HL-60/S4 (cell line): ENCODE measurements around the gene RPTOR.
"Not testable (repeated sequence)": the region's sequence is repeated elsewhere in the genome, so short reads cannot be mapped to it uniquely, and the experiment has no call there.

Experiments used
- in situ Hi-C: fragments of 300-500 bp; cut with MboI; formaldehyde crosslinking; loops from 2 replicates; pipeline ENCODE4 v1.14.3; 2022; ENCODE audit warnings: low sequenced_read_pairs

RPTOR gene

GRCh38 chr17:80755650-80756405 lies 211.2 kb downstream of the RPTOR start:
- in situ Hi-C loops: no loop called here

GRCh38 chr17:80758481-80759376 lies 214.1 kb downstream of the RPTOR start:
- in situ Hi-C loops: no loop called here

GRCh38 chr17:80759377-80759673 lies 214.7 kb downstream of the RPTOR start:
- in situ Hi-C loops: no loop called here

DNA sequence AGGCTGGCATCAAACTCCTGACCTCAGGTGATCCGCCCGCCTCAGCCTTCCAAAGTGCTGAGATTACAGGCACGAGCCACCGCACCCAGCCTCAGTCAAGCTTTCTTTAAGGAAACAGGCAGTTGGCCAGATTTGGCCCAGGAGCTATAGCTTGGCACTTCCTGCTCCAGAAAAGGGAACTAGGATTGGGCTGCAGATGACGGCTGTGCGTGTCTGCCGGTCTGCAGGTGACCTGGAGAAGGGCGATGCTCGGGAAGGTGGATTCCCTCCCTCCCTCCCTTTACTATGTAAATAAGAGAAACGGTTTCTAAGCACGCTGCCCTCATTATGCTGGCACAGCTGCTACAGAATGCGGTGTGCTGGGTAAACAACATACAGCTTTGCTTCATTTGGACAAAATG lies 215.9 kb downstream of the RPTOR start:
- in situ Hi-C loops: no loop called here

DNA sequence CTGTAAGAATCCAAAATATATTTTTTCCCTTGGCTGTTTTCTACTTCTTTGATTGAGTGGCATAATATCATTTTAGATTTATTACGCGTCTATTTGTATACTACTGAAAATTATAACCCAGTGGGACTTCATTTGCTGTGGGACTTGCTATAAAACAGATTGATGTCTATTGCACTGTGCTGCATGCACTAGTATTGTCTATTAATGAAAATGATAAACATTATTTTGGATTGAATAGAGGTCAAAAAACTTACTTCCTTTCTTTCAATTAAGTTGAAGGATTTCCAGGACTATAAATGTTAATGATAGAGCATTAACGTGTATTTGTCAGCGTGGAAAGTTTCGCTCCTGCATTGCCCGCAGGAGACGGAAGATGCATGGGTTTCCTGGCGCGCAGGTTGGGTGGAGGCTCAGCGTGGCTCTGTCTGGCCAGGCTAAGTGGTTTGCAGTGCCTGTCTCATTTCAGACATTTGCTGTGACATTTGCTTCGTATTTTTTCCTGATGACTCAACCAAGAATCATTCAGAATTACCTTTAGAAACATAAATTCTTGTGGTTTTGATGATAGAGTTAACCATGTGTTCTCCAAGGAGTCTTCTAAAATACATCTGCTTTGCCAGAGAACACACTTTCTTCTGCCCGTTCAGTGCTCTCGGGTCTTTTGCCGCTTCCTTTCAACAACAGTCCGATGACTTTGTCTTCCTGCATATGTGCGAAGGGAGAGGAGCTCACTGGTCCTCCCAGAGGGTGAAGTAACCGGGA lies 216.7 kb downstream of the RPTOR start:
- in situ Hi-C loops: no loop called here

DNA sequence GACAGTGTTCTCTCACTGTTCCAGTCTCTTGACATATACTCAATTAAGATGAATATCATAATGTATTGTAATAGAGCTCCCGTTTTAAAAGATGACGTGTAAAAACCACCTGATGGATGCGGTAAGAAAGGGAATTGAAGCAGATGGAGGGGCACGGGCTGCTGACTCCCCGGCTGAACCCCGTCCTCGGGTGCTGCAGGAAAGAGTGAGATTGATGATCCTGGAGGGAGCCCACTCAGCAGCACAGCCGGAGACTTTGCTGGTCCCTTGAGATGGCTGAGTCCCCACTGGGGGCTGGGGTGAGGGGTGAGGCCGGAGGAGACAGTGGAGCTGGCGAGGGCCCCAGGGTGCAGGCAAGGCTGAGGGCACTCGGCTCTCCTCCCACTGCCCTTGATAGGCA lies 217.4 kb downstream of the RPTOR start:
- in situ Hi-C loops: no loop called here

DNA sequence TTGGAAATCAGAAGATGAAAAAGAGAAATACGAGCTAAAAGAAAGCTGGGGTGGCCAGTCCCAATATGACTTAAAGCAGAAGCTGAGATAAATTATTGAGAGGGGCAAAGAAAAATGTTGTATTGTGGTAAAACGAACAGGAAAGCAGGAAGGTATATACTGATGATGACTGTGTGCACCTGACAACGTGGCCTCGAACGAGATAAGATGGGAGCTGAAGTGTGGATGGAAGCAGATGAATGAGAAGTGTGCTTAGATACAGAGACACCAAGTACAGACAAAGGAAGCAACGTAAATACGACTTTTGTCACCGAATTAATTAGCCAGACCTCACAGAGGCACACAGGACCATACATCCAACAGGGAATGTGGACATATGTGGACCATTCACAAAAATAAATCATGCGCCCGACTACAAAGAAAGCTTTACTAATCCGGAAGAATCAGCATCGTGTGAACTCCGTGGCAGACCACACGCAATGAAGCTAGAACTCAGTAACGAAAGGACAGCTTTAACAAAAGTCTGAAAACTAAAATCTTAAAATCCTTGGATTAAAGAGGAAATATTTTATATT lies 218.7 kb downstream of the RPTOR start:
- in situ Hi-C loops: no loop called here

- in situ Hi-C loops: not testable (repeated sequence)
These were observed 220.0 kb downstream of the RPTOR start for GRCh38 chr17:80764627-80765145.

DNA sequence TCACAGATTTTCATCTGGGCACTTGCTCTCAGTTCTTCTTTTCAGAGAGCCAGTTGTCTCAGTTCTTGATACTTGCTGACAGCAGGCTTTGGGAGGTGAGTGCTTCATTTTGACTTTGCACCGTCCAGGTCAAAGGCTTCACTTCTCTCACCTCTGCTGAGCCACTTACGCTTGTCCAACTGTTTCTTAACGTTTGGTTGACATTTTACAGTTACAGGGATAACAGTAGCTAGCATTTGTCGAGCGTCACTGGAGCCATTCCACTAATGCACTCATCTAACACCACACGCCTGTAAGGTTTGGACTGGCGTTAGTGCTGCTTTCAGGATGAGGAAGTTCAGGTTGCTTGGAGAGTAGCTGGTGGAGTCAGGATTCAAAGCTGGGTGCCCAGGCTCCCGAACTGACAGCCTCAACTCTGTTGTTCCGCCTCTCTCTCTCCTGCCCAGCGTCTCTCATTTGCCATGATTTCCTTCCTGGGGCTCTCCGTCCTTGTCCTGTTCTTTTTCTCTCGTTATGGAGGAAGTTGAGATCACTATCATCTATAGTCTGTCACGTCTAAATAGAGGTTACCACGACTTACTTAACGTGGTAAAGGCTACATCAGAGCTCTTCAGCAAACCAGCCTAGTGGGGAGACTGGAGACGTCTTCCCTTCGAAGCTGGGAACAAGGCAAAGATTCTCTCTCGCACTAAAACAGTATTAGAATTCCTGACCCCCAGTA lies 220.8 kb downstream of the RPTOR start:
- in situ Hi-C loops: no loop called here

DNA sequence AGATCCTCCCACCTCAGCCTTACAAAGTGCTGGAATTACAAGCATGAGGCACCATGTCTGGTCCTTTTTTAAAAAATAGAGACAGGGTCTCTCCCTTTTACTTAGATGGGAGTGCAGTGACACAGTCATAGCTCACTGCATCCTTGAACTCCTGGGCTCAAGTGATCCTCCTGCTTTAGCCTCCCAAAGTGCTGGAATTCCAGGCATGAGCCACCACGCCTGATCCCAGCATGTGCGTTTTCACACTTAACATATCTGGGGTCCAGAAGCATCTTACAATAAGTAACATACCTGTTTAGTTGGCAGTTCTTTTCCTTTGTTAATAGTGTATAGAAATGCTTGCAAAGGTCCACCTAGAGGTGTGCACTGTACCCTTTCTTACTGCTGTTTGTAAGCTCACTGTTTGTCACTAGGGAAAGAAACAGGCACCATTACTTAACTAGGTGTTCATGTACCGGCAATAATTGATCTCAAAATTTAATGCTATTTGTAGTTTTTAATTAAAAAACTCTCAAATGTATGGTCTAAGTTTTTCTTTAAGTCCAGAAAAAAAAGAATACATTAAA lies 221.7 kb downstream of the RPTOR start:
- in situ Hi-C loops: no loop called here

- in situ Hi-C loops: no loop called here
These were observed 223.8 kb downstream of the RPTOR start for GRCh38 chr17:80768389-80768788.

GRCh38 chr17:80768936-80769335 lies 224.3 kb downstream of the RPTOR start:
- in situ Hi-C loops: no loop called here

DNA sequence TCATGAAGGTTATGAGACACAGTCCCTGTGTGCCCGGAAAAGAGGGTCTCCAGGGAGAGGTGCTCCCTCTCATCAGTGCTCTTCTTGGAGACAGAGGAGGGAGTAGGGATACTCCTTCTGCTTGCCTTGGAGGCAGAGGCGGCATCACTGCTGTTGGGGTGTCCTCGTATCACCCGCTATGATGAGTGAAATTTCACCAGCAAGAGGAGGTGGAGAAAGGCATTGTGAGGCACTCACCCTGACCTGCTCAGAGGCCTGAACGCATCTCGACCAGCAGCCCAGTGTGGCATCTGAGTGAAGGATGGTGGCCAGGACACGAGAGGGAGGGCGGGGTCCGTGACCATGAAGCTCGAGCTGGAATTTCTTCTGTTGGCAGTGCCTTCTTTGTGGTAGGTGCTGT lies 224.9 kb downstream of the RPTOR start:
- in situ Hi-C loops: no loop called here

DNA sequence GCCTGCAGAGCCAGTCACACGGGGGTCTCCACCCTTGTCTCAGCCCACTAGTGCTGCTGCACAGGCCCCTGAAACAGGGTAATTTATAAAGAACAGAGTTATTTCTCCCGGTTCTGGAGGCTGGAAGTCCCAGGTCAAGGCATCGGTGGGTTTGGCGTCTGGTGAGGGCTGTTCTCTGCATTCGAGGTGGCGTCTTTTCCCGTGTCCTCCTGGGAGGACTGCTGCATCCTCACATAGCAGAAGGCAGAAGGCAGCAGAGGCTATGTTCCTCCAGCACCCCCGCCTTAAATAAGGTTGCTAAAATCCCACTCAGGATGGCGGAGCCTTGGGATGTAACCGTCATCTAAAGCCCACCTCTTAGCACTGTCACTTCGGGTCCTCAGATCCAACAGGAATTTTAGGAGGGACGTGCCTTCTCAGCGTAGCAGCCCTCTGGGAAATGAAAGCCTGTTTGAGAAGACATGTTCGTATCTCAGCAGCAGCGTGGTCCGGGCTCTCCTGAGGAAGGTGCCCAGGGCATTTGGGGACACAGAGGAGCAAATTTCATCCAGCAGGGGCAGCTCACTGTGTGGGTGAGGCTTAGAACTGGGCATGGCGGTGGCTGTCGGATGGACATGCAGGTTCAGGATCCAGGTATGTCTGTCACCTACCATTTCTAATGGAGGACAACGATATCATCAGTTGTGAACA lies 225.4 kb downstream of the RPTOR start:
- in situ Hi-C loops: no loop called here

DNA sequence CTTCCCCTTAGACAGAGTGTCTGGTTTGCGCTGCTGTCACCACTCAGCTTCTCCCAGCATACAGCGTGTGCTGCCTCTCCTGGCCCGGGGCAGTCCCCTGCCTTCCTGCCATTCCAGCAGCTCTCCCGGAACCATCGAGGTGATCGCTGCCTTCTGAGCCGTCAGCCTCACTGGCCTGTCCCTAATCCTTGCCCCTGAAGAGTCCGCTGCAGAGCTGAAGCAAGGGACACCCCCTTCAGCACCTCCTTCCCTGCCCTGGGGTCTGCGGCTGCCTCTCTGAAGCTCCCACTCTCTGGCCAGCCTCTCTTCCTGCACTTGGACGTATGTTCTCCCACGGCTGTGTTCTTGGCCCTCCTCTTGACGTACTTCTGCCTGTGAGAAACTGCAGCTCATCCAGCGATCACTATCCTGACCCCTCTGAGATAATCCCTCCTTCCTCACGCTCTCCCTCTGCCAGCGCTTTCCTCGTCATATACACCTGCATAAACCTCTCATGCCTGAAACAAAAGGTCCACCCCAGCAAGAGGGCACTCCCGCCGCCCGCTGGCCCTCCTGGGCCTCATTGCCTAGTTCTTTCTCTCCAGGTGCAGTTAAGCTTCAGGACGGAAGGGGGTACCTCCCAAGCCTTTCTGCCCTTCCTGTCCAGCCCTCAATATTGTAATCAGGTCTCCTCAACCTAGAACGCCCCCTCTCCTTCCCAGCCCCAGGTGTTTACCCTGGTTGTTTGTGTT lies 226.4 kb downstream of the RPTOR start:
- in situ Hi-C loops: no loop called here

DNA sequence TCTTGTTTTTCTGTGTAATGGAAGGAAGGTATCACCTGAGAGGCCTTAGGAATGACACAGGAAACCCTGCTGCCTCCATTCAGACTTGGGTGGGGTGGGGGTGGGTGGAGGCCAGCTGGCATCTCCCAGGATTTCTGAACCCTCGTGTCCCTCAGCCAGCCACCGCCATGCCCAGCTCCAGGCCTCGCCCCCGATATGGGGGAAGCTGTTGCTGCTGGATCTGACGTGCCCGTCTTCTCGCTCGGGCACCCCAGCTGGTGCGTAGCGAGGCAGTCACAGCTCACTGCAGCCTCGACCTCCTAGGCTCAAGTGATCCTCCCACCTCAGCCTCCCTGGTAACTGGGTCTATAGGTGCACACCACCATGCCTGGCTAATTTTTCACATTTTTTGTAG lies 227.0 kb downstream of the RPTOR start:
- in situ Hi-C loops: no loop called here

GRCh38 chr17:80772906-80773242 lies 228.2 kb downstream of the RPTOR start:
- in situ Hi-C loops: no loop called here

DNA sequence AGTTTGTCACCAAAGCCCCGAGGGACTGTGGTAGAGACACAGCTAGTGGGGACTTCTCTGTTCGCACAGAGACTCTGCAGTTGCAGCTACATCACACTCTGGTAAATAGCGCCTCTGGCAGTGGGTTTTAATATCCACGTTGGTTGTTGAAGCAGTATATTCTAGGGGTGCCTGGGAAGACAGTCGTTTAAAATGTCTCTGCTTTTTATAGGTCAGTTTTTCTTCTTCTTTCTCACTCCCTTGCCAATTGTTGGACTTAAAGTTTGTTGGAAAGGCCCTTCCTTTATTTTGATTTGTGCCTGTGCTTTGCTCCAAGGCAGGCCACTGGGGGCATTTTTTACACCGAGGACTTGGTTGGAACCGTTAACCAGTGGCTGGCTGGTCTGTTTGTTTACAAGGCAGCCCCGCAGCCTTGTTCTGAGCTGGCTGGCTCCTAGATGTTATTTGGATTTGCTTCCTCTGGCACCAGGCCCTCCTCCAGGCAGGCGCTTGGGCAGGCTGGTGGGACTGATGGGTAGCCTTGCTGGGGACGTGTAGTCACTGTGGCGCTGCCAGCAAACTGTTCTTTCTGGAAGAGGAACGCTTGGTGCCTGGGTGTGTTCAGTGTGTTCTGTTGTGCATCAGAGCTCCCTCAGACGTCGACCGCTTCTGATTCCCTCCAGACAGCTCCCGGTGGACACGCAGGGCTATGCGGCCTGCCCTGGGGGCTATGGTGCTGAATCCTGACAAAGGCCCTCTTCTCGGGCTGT lies 228.8 kb downstream of the RPTOR start:
- in situ Hi-C loops: no loop called here
